Measurements from ENCODE around the gene SLC7A5.
"Not testable (repeated sequence)": the region's sequence is repeated elsewhere in the genome, so short reads cannot be mapped to it uniquely, and the experiment has no call there.

SLC7A5 gene

GRCh38 chr16:87908101-87908500 is 38.8 kb upstream of the SLC7A5 start:
- H3K79me1 ChIP-seq (replicated peaks; ENCODE audit: low read length, poor library complexity, severe bottlenecking); H3K27ac ChIP-seq (ENCODE audit: low read length, poor library complexity, severe bottlenecking); H3K18ac ChIP-seq (ENCODE audit: low read depth in 1 of 2, low read length in 2 of 2); H3K36me3 ChIP-seq (ENCODE audit: control insufficient read depth in 1 of 2, insufficient read depth in 2 of 2, low read depth in 1 of 2, low read length in 2 of 2); DNase-seq; H4K8ac ChIP-seq (ENCODE audit: low read length); H2AK5ac ChIP-seq (ENCODE audit: low read length, severe bottlenecking); H3K9ac ChIP-seq (ENCODE audit: low read length); H3K4ac ChIP-seq (ENCODE audit: low read depth in 1 of 2, low read length in 2 of 2); H2BK5ac ChIP-seq (ENCODE audit: low read depth, low read length, poor library complexity, severe bottlenecking); H3K23ac ChIP-seq (ENCODE audit: low read length in 2 of 2); H3K4me2 ChIP-seq (ENCODE audit: low read length, poor library complexity, severe bottlenecking); H2AFZ ChIP-seq (ENCODE audit: low read depth, low read length); H2BK15ac ChIP-seq (ENCODE audit: low read depth, poor library complexity, severe bottlenecking); H3K4me3 ChIP-seq (ENCODE audit: insufficient read depth in 1 of 2, low read depth in 1 of 2, low read length in 2 of 2); H2BK120ac ChIP-seq (ENCODE audit: low read depth, low read length); H3K9me3 ChIP-seq (ENCODE audit: control insufficient read depth, low read length); H3K4me1 ChIP-seq (ENCODE audit: control insufficient read depth, insufficient read depth, low read depth, low read length); H2BK12ac ChIP-seq (ENCODE audit: low read length in 2 of 2); H3K14ac ChIP-seq (ENCODE audit: low read length in 2 of 2); H4K91ac ChIP-seq (ENCODE audit: low read length): not testable (repeated sequence)
- H3K27me3 ChIP-seq (ENCODE audit: control insufficient read depth in 1 of 2, insufficient read depth in 1 of 2, low read length in 2 of 2), result peaks cover 14 to 22% of the 10 kb centered on the region in 2 experiments
- WGBS, result 94% methylated on average over 11 of the region's 11 CpGs

- H3K4me3 ChIP-seq (ENCODE audit: insufficient read depth in 1 of 2, low read depth in 1 of 2, low read length in 2 of 2); H2AFZ ChIP-seq (ENCODE audit: low read depth, low read length); H2BK120ac ChIP-seq (ENCODE audit: low read depth, low read length); H2BK12ac ChIP-seq (ENCODE audit: low read length in 2 of 2); H2BK15ac ChIP-seq (ENCODE audit: low read depth, poor library complexity, severe bottlenecking); H3K36me3 ChIP-seq (ENCODE audit: control insufficient read depth in 1 of 2, insufficient read depth in 2 of 2, low read depth in 1 of 2, low read length in 2 of 2); DNase-seq; H4K91ac ChIP-seq (ENCODE audit: low read length); H2AK5ac ChIP-seq (ENCODE audit: low read length, severe bottlenecking); H3K79me1 ChIP-seq (replicated peaks; ENCODE audit: low read length, poor library complexity, severe bottlenecking); H3K4me2 ChIP-seq (ENCODE audit: low read length, poor library complexity, severe bottlenecking); H3K23ac ChIP-seq (ENCODE audit: low read length in 2 of 2); H3K4me1 ChIP-seq (ENCODE audit: control insufficient read depth, insufficient read depth, low read depth, low read length); H3K9me3 ChIP-seq (ENCODE audit: control insufficient read depth, low read length); H2BK5ac ChIP-seq (ENCODE audit: low read depth, low read length, poor library complexity, severe bottlenecking); H3K9ac ChIP-seq (ENCODE audit: low read length); H3K18ac ChIP-seq (ENCODE audit: low read depth in 1 of 2, low read length in 2 of 2); H3K4ac ChIP-seq (ENCODE audit: low read depth in 1 of 2, low read length in 2 of 2); H3K27ac ChIP-seq (ENCODE audit: low read length, poor library complexity, severe bottlenecking); H3K14ac ChIP-seq (ENCODE audit: low read length in 2 of 2); H4K8ac ChIP-seq (ENCODE audit: low read length): not testable (repeated sequence)
- H3K27me3 ChIP-seq (ENCODE audit: control insufficient read depth in 1 of 2, insufficient read depth in 1 of 2, low read length in 2 of 2), result peaks cover 9 to 25% of the 10 kb centered on the region in 2 experiments
- WGBS, result 89% methylated on average over 7 of the region's 7 CpGs
These were observed 36.2 kb upstream of the SLC7A5 start for GRCh38 chr16:87905521-87905920.

- H2AK5ac ChIP-seq (ENCODE audit: low read length, severe bottlenecking); H2AFZ ChIP-seq (ENCODE audit: low read depth, low read length); H3K27ac ChIP-seq (ENCODE audit: low read length, poor library complexity, severe bottlenecking); H3K4me3 ChIP-seq (ENCODE audit: insufficient read depth in 1 of 2, low read depth in 1 of 2, low read length in 2 of 2); H3K14ac ChIP-seq (ENCODE audit: low read length in 2 of 2); H4K91ac ChIP-seq (ENCODE audit: low read length); H3K9me3 ChIP-seq (ENCODE audit: control insufficient read depth, low read length); H2BK15ac ChIP-seq (ENCODE audit: low read depth, poor library complexity, severe bottlenecking); H3K79me1 ChIP-seq (replicated peaks; ENCODE audit: low read length, poor library complexity, severe bottlenecking); H4K8ac ChIP-seq (ENCODE audit: low read length); H3K4ac ChIP-seq (ENCODE audit: low read depth in 1 of 2, low read length in 2 of 2); H3K23ac ChIP-seq (ENCODE audit: low read length in 2 of 2); H2BK12ac ChIP-seq (ENCODE audit: low read length in 2 of 2); DNase-seq; H3K4me1 ChIP-seq (ENCODE audit: control insufficient read depth, insufficient read depth, low read depth, low read length); H2BK5ac ChIP-seq (ENCODE audit: low read depth, low read length, poor library complexity, severe bottlenecking); H3K4me2 ChIP-seq (ENCODE audit: low read length, poor library complexity, severe bottlenecking); H2BK120ac ChIP-seq (ENCODE audit: low read depth, low read length); H3K36me3 ChIP-seq (ENCODE audit: control insufficient read depth in 1 of 2, insufficient read depth in 2 of 2, low read depth in 1 of 2, low read length in 2 of 2); H3K18ac ChIP-seq (ENCODE audit: low read depth in 1 of 2, low read length in 2 of 2); H3K9ac ChIP-seq (ENCODE audit: low read length): not testable (repeated sequence)
- H3K27me3 ChIP-seq (ENCODE audit: control insufficient read depth in 1 of 2, insufficient read depth in 1 of 2, low read length in 2 of 2), result peaks cover 8 to 26% of the 10 kb centered on the region in 2 experiments
- WGBS, result 40% methylated on average over 1 of the region's 5 CpGs
These were observed 35.7 kb upstream of the SLC7A5 start for GRCh38 chr16:87904963-87905362.

GRCh38 chr16:87900489-87900888 is 31.2 kb upstream of the SLC7A5 start:
- H3K4ac ChIP-seq (ENCODE audit: low read depth in 1 of 2, low read length in 2 of 2); H2AFZ ChIP-seq (ENCODE audit: low read depth, low read length); H2BK5ac ChIP-seq (ENCODE audit: low read depth, low read length, poor library complexity, severe bottlenecking); H3K4me2 ChIP-seq (ENCODE audit: low read length, poor library complexity, severe bottlenecking); DNase-seq; H3K9me3 ChIP-seq (ENCODE audit: control insufficient read depth, low read length); H3K27me3 ChIP-seq (ENCODE audit: control insufficient read depth in 1 of 2, insufficient read depth in 1 of 2, low read length in 2 of 2); H2BK15ac ChIP-seq (ENCODE audit: low read depth, poor library complexity, severe bottlenecking); H3K14ac ChIP-seq (ENCODE audit: low read length in 2 of 2); H4K8ac ChIP-seq (ENCODE audit: low read length); H2BK12ac ChIP-seq (ENCODE audit: low read length in 2 of 2); H3K79me1 ChIP-seq (replicated peaks; ENCODE audit: low read length, poor library complexity, severe bottlenecking); H3K27ac ChIP-seq (ENCODE audit: low read length, poor library complexity, severe bottlenecking); H3K23ac ChIP-seq (ENCODE audit: low read length in 2 of 2); H4K91ac ChIP-seq (ENCODE audit: low read length); H3K4me1 ChIP-seq (ENCODE audit: control insufficient read depth, insufficient read depth, low read depth, low read length); H2AK5ac ChIP-seq (ENCODE audit: low read length, severe bottlenecking); H3K4me3 ChIP-seq (ENCODE audit: insufficient read depth in 1 of 2, low read depth in 1 of 2, low read length in 2 of 2); H2BK120ac ChIP-seq (ENCODE audit: low read depth, low read length); H3K9ac ChIP-seq (ENCODE audit: low read length); H3K36me3 ChIP-seq (ENCODE audit: control insufficient read depth in 1 of 2, insufficient read depth in 2 of 2, low read depth in 1 of 2, low read length in 2 of 2); H3K18ac ChIP-seq (ENCODE audit: low read depth in 1 of 2, low read length in 2 of 2): not testable (repeated sequence)
- 93% methylated on average over 10 of the region's 12 CpGs for WGBS
